Endothelial cell of umbilical vein (primary cell): Measurements from ENCODE around the gene EPB41L2. TPM values are rescaled to one million over a fixed set of nuclear protein-coding genes. Genes with fewer than 3 reads are reported as not detected.

ENCODE experiments used
- BruUV-seq: library from RNA; stranded (reverse); fragments of 400-500 nt; replicated peaks from 2 replicates; lab custom pipeline; 2021; lab: Mats Ljungman, UMichigan
- CTCF ChIA-PET: fragments of 300-600, 350-600 bp; sonication (Branson Sonifier 250); formaldehyde crosslinking; loops from one replicate; lab custom pipeline; 2021; ENCODE audit warnings: antibody characterized with exemption, inconsistent platforms; lab: Charles Lee
- POLR2A ChIA-PET: fragments of 300-600, 350-600 bp; sonication (Branson Sonifier 250); formaldehyde crosslinking; loops from one replicate; lab custom pipeline; 2021; ENCODE audit warnings: antibody characterized with exemption, inconsistent platforms; lab: Charles Lee
- DNase-seq: peaks from one replicate; pipeline ENCODE4 v3.0.0-alpha.2; 2011; ENCODE audit warnings: low read depth, low spot score
- FAIRE-seq: peaks from 2 replicates; lab custom pipeline; 2011; peaks lifted over from hg19 to GRCh38; lab: Jason Lieb, UNC
- H2AFZ ChIP-seq: 2 replicates; pipeline ENCODE4 v1.6.0; 2012; ENCODE audit warnings: low read depth, low read length, control low read depth, inconsistent platforms
- H3K27ac ChIP-seq: 2 replicates; pipeline ENCODE4 v1.5.1; 2011; ENCODE audit warnings: low read depth, mild to moderate bottlenecking, control low read depth, low read length, moderate library complexity; ENCODE audit not compliant: insufficient read depth
- H3K27me3 ChIP-seq, 2 experiments: 2 replicates each; pipeline versions ENCODE4 v1.6.0 to v1.6.1; 2011; ENCODE audit warnings: low read length in 2 of 2, mixed read lengths in 1 of 2; ENCODE audit not compliant: control insufficient read depth in 2 of 2, insufficient read depth in 2 of 2
- H3K36me3 ChIP-seq, 2 experiments: 2 replicates in 1 of 2; 3 replicates in 1 of 2; pipeline ENCODE4 v1.5.1; 2011; ENCODE audit warnings: low read length in 2 of 2, mild to moderate bottlenecking in 1 of 2, moderate library complexity in 1 of 2; ENCODE audit not compliant: control insufficient read depth in 2 of 2, insufficient read depth in 2 of 2; ENCODE audit errors: extremely low read depth in 1 of 2
- H3K4me1 ChIP-seq: 3 replicates; pipeline ENCODE4 v1.5.1; 2011; ENCODE audit warnings: mild to moderate bottlenecking, low read length; ENCODE audit not compliant: control insufficient read depth, insufficient read depth; ENCODE audit errors: extremely low read depth
- H3K4me2 ChIP-seq: 2 replicates; pipeline ENCODE4 v1.6.1; 2011; ENCODE audit warnings: low read length, control low read depth, mixed read lengths; ENCODE audit not compliant: insufficient read depth
- H3K4me3 ChIP-seq, 3 experiments: fragments of 200-600 bp in 1 of 3; sonication (generic), shearing (Covaris generic) in 1 of 3; replicated peaks in 1 of 3; 2 replicates each; pipeline ENCODE4 v1.5.1; 2011 to 2016; ENCODE audit warnings: control low read depth in 3 of 3, low read length in 3 of 3, mild to moderate bottlenecking in 2 of 3, inconsistent platforms in 1 of 3, low read depth in 1 of 3, moderate library complexity in 1 of 3; ENCODE audit not compliant: insufficient read depth in 1 of 3
- H3K79me2 ChIP-seq: 2 replicates; pipeline ENCODE4 v1.6.0; 2012; ENCODE audit warnings: low read length, inconsistent platforms; ENCODE audit not compliant: control insufficient read depth, insufficient read depth
- H3K9ac ChIP-seq: replicated peaks from 2 replicates; pipeline ENCODE3; 2011; ENCODE audit warnings: low read length, control low read depth; ENCODE audit not compliant: insufficient read depth; ENCODE audit errors: extremely low read depth
- H3K9me1 ChIP-seq: replicated peaks from 3 replicates; pipeline ENCODE4 v1.6.0; 2011; ENCODE audit warnings: mild to moderate bottlenecking, low read length; ENCODE audit not compliant: control insufficient read depth, insufficient read depth; ENCODE audit errors: extremely low read depth
- H3K9me3 ChIP-seq: replicated peaks from 2 replicates; pipeline ENCODE4 v1.5.1; 2012; ENCODE audit warnings: low read length, inconsistent platforms; ENCODE audit not compliant: control insufficient read depth, insufficient read depth
- H4K20me1 ChIP-seq: replicated peaks from 2 replicates; pipeline ENCODE3; 2011; ENCODE audit warnings: mild to moderate bottlenecking, low read length; ENCODE audit not compliant: control insufficient read depth, insufficient read depth; ENCODE audit errors: extremely low read depth
- EZH2 ChIP-seq: IDR thresholded peaks from 2 replicates; pipeline ENCODE4 v1.6.1; 2012; ENCODE audit warnings: borderline replicate concordance, low read depth, mild to moderate bottlenecking, moderate library complexity, low read length, inconsistent platforms; ENCODE audit not compliant: severe bottlenecking
- FOS ChIP-seq: IDR thresholded peaks from 2 replicates; pipeline ENCODE4 v1.6.1; 2011; ENCODE audit warnings: mild to moderate bottlenecking, low read length, moderate library complexity, borderline replicate concordance; ENCODE audit not compliant: insufficient read depth
- GATA2 ChIP-seq: IDR thresholded peaks from 2 replicates; pipeline ENCODE4 v1.7.0; 2011; ENCODE audit warnings: low read depth, mild to moderate bottlenecking, moderate library complexity, mixed read lengths, low read length; ENCODE audit not compliant: insufficient read length, insufficient read depth
- JUN ChIP-seq: IDR thresholded peaks from 2 replicates; pipeline ENCODE4 v1.6.1; 2011; ENCODE audit warnings: borderline replicate concordance, low read depth; ENCODE audit not compliant: insufficient read length, insufficient read depth
- MYC ChIP-seq: IDR thresholded peaks from one replicate; pipeline ENCODE4 v1.6.1; 2011; ENCODE audit warnings: mild to moderate bottlenecking, low read depth, low read length
- POLR2A ChIP-seq: IDR thresholded peaks from 2 replicates; pipeline ENCODE4 v1.6.1; 2012; ENCODE audit warnings: low read depth, mild to moderate bottlenecking, control low read depth, low read length
- POLR2AphosphoS5 ChIP-seq: IDR thresholded peaks from 2 replicates; pipeline ENCODE4 v1.6.1; 2012; ENCODE audit warnings: low read depth, mild to moderate bottlenecking, control low read depth, low read length, moderate library complexity; ENCODE audit not compliant: insufficient read depth
- dilution Hi-C: fragments of 300-500 bp; cut with MboI; formaldehyde crosslinking; loops from one replicate; pipeline ENCODE4 v1.15.0; 2019; ENCODE audit warnings: low sequenced_read_pairs; ENCODE audit not compliant: extremely low pct_ligation_motif_present
- intact Hi-C: fragments of 100-400 bp; cut with micrococcal nuclease; formaldehyde crosslinking; loops from one replicate; pipeline ENCODE4 v1.10.0; 2022
- polyA plus RNA-seq, 4 experiments: library from polyadenylated mRNA; depleted of rRNA in 3 of 4; stranded (reverse) in 3 of 4; unstranded in 1 of 4; fragments of >200 nt; gene quantifications; 2 replicates each; pipeline versions ENCODE4 v1.2.1 to v1.2.3, GENCODE V29; 2011 to 2012; ENCODE audit warnings: missing spikeins in 1 of 4
- total RNA-seq: library from RNA; stranded (reverse); gene quantifications from 2 replicates; pipeline ENCODE4 v1.2.3, GENCODE V29; 2021
- TF ChIP-seq, protein P1 (sequence below), 2 donors: IDR thresholded peaks; 1 replicate in 1 of 2; 2 replicates in 1 of 2; pipeline ENCODE4 v1.5.1; 2011; ENCODE audit warnings: low read length in 2 of 2, mild to moderate bottlenecking in 2 of 2, moderate library complexity in 2 of 2, control low read depth in 1 of 2, inconsistent platforms in 1 of 2, low read depth in 1 of 2; ENCODE audit not compliant: insufficient read depth in 1 of 2; ENCODE audit errors: extremely low read depth in 1 of 2
- TF ChIP-seq, protein P2 (sequence below): IDR thresholded peaks from 2 replicates; pipeline ENCODE4 v1.6.1; 2011; ENCODE audit not compliant: insufficient read depth, insufficient read length

Gene EPB41L2
- total and polyA plus RNA-seq, 2 donors (not counting 3 experiments of a cell fraction or from before 2014, with no cell fraction given) = 26.5 to 87.7 TPM

DNA sequence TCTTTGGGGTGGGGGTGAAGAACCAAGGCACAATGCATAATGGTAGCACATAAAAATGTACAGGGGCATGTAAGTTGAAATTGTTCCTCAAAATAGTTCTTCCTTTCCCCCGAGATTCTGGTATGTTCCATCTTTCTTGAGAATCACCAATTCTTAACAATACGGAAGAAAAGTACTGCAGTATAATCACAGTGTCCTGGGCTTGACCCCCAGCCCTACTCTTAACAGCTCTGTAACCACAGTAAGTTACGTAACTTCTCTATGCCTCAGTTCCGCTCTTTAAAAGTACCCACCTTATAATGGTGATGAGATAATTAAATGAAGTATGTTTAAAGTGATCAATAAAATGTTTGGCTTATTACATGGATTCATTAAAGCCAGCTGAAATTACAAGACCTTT is 131.4 kb downstream of the EPB41L2 start:
- DNase-seq = no peak
- dilution Hi-C loops = no loop called here

More for the DNA sequence above, 131.4 kb downstream of the EPB41L2 start:
- CTCF ChIA-PET = interaction anchor here (1.5 kb wide), 1 partner anchor 10 kb away, joined by 4 read pairs; no protein-coding TSS in a partner anchor
- Histone ChIP-seq H3K27ac (no peak overlapping the region), H3K9me1 (no peaks in the 10 kb centered on the region), H3K27me3 (no peaks in the 10 kb centered on the region), H3K36me3 (no peaks in the 10 kb centered on the region), H3K4me3 (no peak overlapping the region), H3K79me2 (peaks cover 4% of the 10 kb centered on the region), H3K4me2 (no peak overlapping the region), H2AFZ (no peak overlapping the region), H3K9me3 (no peaks in the 10 kb centered on the region), H3K4me1 (peaks cover 4% of the 10 kb centered on the region), H3K9ac (no peak overlapping the region), H4K20me1 (no peaks in the 10 kb centered on the region)
- FAIRE-seq = no peak
- POLR2A ChIA-PET = no interaction called here
- TF ChIP-seq EZH2 = no peak
- no peak for TF ChIP-seq POLR2AphosphoS5
- TF ChIP-seq FOS = no peak
- TF ChIP-seq, protein P1, sequence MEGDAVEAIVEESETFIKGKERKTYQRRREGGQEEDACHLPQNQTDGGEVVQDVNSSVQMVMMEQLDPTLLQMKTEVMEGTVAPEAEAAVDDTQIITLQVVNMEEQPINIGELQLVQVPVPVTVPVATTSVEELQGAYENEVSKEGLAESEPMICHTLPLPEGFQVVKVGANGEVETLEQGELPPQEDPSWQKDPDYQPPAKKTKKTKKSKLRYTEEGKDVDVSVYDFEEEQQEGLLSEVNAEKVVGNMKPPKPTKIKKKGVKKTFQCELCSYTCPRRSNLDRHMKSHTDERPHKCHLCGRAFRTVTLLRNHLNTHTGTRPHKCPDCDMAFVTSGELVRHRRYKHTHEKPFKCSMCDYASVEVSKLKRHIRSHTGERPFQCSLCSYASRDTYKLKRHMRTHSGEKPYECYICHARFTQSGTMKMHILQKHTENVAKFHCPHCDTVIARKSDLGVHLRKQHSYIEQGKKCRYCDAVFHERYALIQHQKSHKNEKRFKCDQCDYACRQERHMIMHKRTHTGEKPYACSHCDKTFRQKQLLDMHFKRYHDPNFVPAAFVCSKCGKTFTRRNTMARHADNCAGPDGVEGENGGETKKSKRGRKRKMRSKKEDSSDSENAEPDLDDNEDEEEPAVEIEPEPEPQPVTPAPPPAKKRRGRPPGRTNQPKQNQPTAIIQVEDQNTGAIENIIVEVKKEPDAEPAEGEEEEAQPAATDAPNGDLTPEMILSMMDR (IDR thresholded peaks at IDR 0.05; ENCODE audit: extremely low read depth in 1 of 2, insufficient read depth in 1 of 2, low read depth in 1 of 2, low read length in 2 of 2) = no peak
- TF ChIP-seq JUN = no peak
- TF ChIP-seq, protein P2, sequence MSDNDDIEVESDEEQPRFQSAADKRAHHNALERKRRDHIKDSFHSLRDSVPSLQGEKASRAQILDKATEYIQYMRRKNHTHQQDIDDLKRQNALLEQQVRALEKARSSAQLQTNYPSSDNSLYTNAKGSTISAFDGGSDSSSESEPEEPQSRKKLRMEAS = no peak
- TF ChIP-seq GATA2 = no peak
- TF ChIP-seq MYC = no peak
- TF ChIP-seq POLR2A = no peak
- no TSS peak for BruUV-seq
- intact Hi-C loops = no loop called here
